ENCODE measurements around the gene IPPK.

DNA sequence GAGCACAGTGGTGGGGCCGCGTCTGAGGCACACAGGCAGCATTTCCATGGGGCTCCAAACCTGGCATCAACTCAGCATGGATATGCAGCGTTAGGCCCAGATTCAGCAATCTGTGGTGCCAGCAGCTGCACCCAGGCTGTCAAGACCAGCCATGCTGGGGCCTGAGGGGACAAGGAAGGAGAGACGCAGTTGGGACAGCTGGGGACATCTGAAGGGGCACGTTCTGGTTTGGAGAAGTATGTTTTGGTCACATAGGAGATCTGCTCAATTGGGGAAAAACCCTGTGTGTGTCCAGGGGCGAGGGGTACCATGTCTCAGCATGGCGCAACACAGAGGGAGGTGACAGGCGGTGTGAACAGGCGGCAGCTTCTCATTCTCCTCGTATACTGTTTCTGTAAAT, 67.5 kb downstream of the IPPK start:
- TF ChIP-seq ZNF274 (IDR thresholded peaks at IDR 0.05; ENCODE audit: borderline replicate concordance, extremely low read depth, low read length) (no peak), RFX5 (IDR thresholded peaks at IDR 0.05; ENCODE audit: borderline replicate concordance, low read depth, low read length) (no peak), POLR2A (IDR thresholded peaks at IDR 0.05; ENCODE audit: control extremely low read depth in 1 of 2, low read depth in 2 of 2, low read length in 2 of 2) (no peak), POLR2AphosphoS5 (IDR thresholded peaks at IDR 0.05; ENCODE audit: low read depth, low read length) (no peak), EZH2 (IDR thresholded peaks at IDR 0.05; ENCODE audit: low read depth, low read length, severe bottlenecking) (no peak), YY1 (IDR thresholded peaks at IDR 0.05; ENCODE audit: low read depth, low read length) (no peak), SIX5 (IDR thresholded peaks at IDR 0.05; ENCODE audit: low read depth, low read length) (no peak), GTF2F1 (IDR thresholded peaks at IDR 0.05; ENCODE audit: borderline replicate concordance, low read depth, low read length) (no peak), TBP (IDR thresholded peaks at IDR 0.05; ENCODE audit: low read depth, low read length) (no peak), ASH2L (IDR thresholded peaks at IDR 0.05; ENCODE audit: low read length) (no peak), HDAC2 (IDR thresholded peaks at IDR 0.05; ENCODE audit: borderline replicate concordance in 1 of 2, low read depth in 2 of 2, low read length in 2 of 2) (no peak)
- TF ChIP-seq, protein P1, sequence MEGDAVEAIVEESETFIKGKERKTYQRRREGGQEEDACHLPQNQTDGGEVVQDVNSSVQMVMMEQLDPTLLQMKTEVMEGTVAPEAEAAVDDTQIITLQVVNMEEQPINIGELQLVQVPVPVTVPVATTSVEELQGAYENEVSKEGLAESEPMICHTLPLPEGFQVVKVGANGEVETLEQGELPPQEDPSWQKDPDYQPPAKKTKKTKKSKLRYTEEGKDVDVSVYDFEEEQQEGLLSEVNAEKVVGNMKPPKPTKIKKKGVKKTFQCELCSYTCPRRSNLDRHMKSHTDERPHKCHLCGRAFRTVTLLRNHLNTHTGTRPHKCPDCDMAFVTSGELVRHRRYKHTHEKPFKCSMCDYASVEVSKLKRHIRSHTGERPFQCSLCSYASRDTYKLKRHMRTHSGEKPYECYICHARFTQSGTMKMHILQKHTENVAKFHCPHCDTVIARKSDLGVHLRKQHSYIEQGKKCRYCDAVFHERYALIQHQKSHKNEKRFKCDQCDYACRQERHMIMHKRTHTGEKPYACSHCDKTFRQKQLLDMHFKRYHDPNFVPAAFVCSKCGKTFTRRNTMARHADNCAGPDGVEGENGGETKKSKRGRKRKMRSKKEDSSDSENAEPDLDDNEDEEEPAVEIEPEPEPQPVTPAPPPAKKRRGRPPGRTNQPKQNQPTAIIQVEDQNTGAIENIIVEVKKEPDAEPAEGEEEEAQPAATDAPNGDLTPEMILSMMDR (IDR thresholded peaks at IDR 0.05; ENCODE audit: control extremely low read depth in 1 of 3, insufficient read depth in 1 of 3, low read depth in 1 of 3, low read length in 3 of 3) = no peak
- TF ChIP-seq, protein P2, sequence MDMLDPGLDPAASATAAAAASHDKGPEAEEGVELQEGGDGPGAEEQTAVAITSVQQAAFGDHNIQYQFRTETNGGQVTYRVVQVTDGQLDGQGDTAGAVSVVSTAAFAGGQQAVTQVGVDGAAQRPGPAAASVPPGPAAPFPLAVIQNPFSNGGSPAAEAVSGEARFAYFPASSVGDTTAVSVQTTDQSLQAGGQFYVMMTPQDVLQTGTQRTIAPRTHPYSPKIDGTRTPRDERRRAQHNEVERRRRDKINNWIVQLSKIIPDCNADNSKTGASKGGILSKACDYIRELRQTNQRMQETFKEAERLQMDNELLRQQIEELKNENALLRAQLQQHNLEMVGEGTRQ (IDR thresholded peaks at IDR 0.05; ENCODE audit: low read length) = no peak

All from H1 (cell line).